BJ (cell line): Measurements from ENCODE around the gene S100A8. TPM values are rescaled to one million over a fixed set of nuclear protein-coding genes. Genes with fewer than 3 reads are reported as not detected.
"Not testable (repeated sequence)": the region's sequence is repeated elsewhere in the genome, so short reads cannot be mapped to it uniquely, and the experiment has no call there.

Experiments used
- CTCF ChIA-PET: fragments of 350-600 bp; formaldehyde crosslinking; extraction: SDS; loops from one replicate; lab custom pipeline; 2021; ENCODE audit warnings: antibody characterized with exemption, inconsistent platforms; lab: Yijun Ruan, JAX
- POLR2A ChIA-PET: fragments of 300-600 bp; sonication (Branson Sonifier 250); formaldehyde crosslinking; extraction: SDS; loops from one replicate; lab custom pipeline; 2021; ENCODE audit warnings: antibody characterized with exemption; lab: Charles Lee
- DNase-seq: peaks from one replicate; pipeline ENCODE4 v3.0.0-alpha.2; 2011; ENCODE audit warnings: low read depth
- H3K27me3 ChIP-seq: 2 replicates; pipeline ENCODE4 v1.6.0; 2011; ENCODE audit warnings: low read length; ENCODE audit not compliant: control insufficient read depth, insufficient read depth
- H3K36me3 ChIP-seq: 2 replicates; pipeline ENCODE4 v1.5.1; 2011; ENCODE audit warnings: low read length; ENCODE audit not compliant: control insufficient read depth, insufficient read depth
- H3K4me3 ChIP-seq: 2 replicates; pipeline ENCODE4 v1.5.1; 2011; ENCODE audit warnings: low read depth, mild to moderate bottlenecking, control low read depth, low read length
- CTCF ChIP-seq: IDR thresholded peaks from 2 replicates; pipeline ENCODE4 v1.5.1; 2011; ENCODE audit warnings: low read depth, mild to moderate bottlenecking, control low read depth, inconsistent platforms, low read length, moderate library complexity; ENCODE audit not compliant: insufficient read depth
- polyA plus RNA-seq: library from polyadenylated mRNA; depleted of rRNA; stranded (reverse); fragments of >200 nt; gene quantifications from 2 replicates; pipeline ENCODE4 v1.2.3, GENCODE V29; 2011

S100A8 gene
- polyA plus RNA-seq, 1 experiment, result not detected

- POLR2A ChIA-PET, result no interaction called here
- H3K4me3 ChIP-seq, result no peak overlapping the region
- no peak for TF ChIP-seq CTCF
- H3K27me3 ChIP-seq, result no peaks in the 10 kb centered on the region
- CTCF ChIA-PET, result no interaction called here
- no peak for DNase-seq
- H3K36me3 ChIP-seq, result no peaks in the 10 kb centered on the region
Observed at GRCh38 chr1:153422450-153423068, 31.7 kb upstream of the S100A8 start.

GRCh38 chr1:153420306-153420705, 29.4 kb upstream of the S100A8 start:
- no peak for TF ChIP-seq CTCF
- CTCF ChIA-PET, result interaction anchor here (0.6 kb wide), 1 partner anchor 666 kb away, joined by 3 read pairs; no protein-coding TSS in a partner anchor

DNA sequence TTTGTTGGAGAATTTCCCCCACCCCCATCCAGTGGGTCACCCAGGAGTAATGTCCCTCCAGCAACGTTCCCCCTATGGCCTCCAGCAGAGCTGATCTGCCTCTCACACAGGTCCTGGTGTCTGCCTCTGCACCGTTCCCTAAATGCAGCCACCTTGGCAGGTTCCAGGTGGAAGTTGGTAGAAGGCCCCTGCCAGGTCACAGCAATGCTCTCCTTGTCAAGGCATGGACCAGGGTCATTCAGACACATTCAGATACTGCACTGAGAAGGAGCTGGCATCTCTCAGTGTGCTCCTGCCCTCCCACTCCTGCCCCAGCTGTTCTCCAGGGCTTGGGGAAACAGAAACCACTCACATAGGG, 28.5 kb upstream of the S100A8 start:
- POLR2A ChIA-PET, H3K4me3 ChIP-seq, CTCF ChIA-PET: not testable (repeated sequence)

More at GRCh38 chr1:153420306-153420705, 29.4 kb upstream of the S100A8 start:
- Histone ChIP-seq H3K36me3 (no peaks in the 10 kb centered on the region), H3K4me3 (no peak overlapping the region), H3K27me3 (no peaks in the 10 kb centered on the region)
- POLR2A ChIA-PET, result no interaction called here
- no peak for DNase-seq

GRCh38 chr1:153418758-153419435, 28.0 kb upstream of the S100A8 start:
- DNase-seq, CTCF ChIA-PET, H3K36me3 ChIP-seq, H3K27me3 ChIP-seq, POLR2A ChIA-PET, H3K4me3 ChIP-seq: not testable (repeated sequence)

More for the DNA sequence above, 28.5 kb upstream of the S100A8 start:
- not testable (repeated sequence) for H3K36me3 ChIP-seq, H3K27me3 ChIP-seq, DNase-seq

GRCh38 chr1:153417136-153417888, 26.4 kb upstream of the S100A8 start:
- TF ChIP-seq CTCF, result no peak
- H3K36me3 ChIP-seq, result no peaks in the 10 kb centered on the region
- no peaks in the 10 kb centered on the region for H3K27me3 ChIP-seq
- CTCF ChIA-PET, result interaction anchor here (0.6 kb wide), 1 partner anchor 65 kb away, joined by 3 read pairs; no protein-coding TSS in a partner anchor
- H3K4me3 ChIP-seq, result no peak overlapping the region
- no peak for DNase-seq
- POLR2A ChIA-PET, result no interaction called here

- H3K27me3 ChIP-seq, result no peaks in the 10 kb centered on the region
- no peaks in the 10 kb centered on the region for H3K36me3 ChIP-seq
- ChIA-PET CTCF (no interaction called here), POLR2A (no interaction called here)
- H3K4me3 ChIP-seq, result no peak within 1 kb of the TSS
- no peak for TF ChIP-seq CTCF
- no peak for DNase-seq
Observed at GRCh38 chr1:153415850-153416570, 25.1 kb upstream of the S100A8 start, which contains the start of gene S100A7A. Gene S100A7A, plus strand, starts transcription at chr1:153416520. Its CDS starts 1,563 bp downstream, at chr1:153418083.

- H3K36me3 ChIP-seq, DNase-seq, H3K4me3 ChIP-seq, H3K27me3 ChIP-seq, CTCF ChIA-PET, POLR2A ChIA-PET: not testable (repeated sequence)
Observed at GRCh38 chr1:153413961-153414360, 23.1 kb upstream of the S100A8 start.

DNA sequence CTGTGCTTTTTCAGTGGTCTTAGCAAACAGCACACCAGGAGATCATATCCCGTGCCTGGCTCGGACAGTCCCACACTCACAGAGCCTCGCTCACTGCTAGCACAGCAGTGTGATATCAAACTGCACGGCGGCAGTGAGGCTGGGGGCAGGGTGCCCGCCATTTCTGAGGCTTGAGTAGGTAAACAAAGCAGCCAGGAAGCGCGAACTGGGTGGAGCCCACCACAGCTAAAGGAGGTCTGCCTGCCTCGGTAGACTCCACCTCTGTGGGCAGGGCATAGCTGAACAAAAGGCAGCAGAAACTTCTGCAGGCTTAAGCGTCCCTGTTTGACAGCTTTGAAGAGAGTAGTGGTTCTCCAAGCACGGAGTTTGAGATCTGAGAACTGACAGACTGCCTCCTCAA, 16.4 kb upstream of the S100A8 start:
- CTCF ChIA-PET, result interaction anchor here (1.2 to 1.7 kb wide), 3 partner anchors 10 to 88 kb away, joined by 3 to 5 read pairs (median 5); no protein-coding TSS in a partner anchor
- H3K27me3 ChIP-seq, H3K4me3 ChIP-seq, POLR2A ChIA-PET, DNase-seq, H3K36me3 ChIP-seq: not testable (repeated sequence)
